SU-DHL-6 (cell line): ENCODE results near the gene GUK1.

ENCODE experiments used
- H2AFZ ChIP-seq: fragments of 200-600 bp; sonication (generic); 2 replicates; pipeline ENCODE4 v1.6.1; 2014; ENCODE audit warnings: low read depth, mild to moderate bottlenecking, moderate library complexity, mixed read lengths, antibody characterized with exemption, low read length; ENCODE audit not compliant: severe bottlenecking
- H3F3A ChIP-seq: fragments of 200-600 bp; shearing (Covaris generic); 2 replicates; pipeline ENCODE4 v1.6.0; 2016; ENCODE audit warnings: antibody characterized with exemption, mild to moderate bottlenecking; ENCODE audit not compliant: insufficient read depth
- H3K27ac ChIP-seq: fragments of 200-600 bp; sonication (generic); 2 replicates; pipeline ENCODE4 v1.5.1; 2016; ENCODE audit warnings: low read depth, mild to moderate bottlenecking, low read length, moderate library complexity, mixed read lengths
- H3K27me3 ChIP-seq: fragments of 200-600 bp; sonication (generic), shearing (Covaris generic); 2 replicates; pipeline ENCODE4 v1.6.0; 2014; ENCODE audit warnings: mild to moderate bottlenecking, low read length
- H3K36me3 ChIP-seq: fragments of 200-600 bp; sonication (generic); 2 replicates; pipeline ENCODE4 v1.6.1; 2014; ENCODE audit warnings: mild to moderate bottlenecking, low read length, mixed read lengths
- H3K4me2 ChIP-seq: fragments of 300-600, 200-600 bp; shearing (Covaris generic), sonication (generic); 2 replicates; pipeline ENCODE4 v1.6.0; 2014; ENCODE audit warnings: low read length, low read depth, mild to moderate bottlenecking; ENCODE audit not compliant: poor library complexity, severe bottlenecking
- H3K4me3 ChIP-seq: fragments of 200-600 bp; sonication (generic); 2 replicates; pipeline ENCODE4 v1.5.1; 2014; ENCODE audit warnings: antibody characterized with exemption, low read length, mild to moderate bottlenecking, mixed read lengths; ENCODE audit not compliant: insufficient read depth, poor library complexity, severe bottlenecking
- H3K79me2 ChIP-seq: fragments of 200-600 bp; sonication (generic); 2 replicates; pipeline ENCODE4 v1.6.1; 2014; ENCODE audit warnings: mild to moderate bottlenecking, low read length, moderate library complexity; ENCODE audit not compliant: insufficient read depth
- H3K9ac ChIP-seq: fragments of 200-600 bp; sonication (generic); 2 replicates; pipeline ENCODE4 v1.7.0; 2014; ENCODE audit warnings: mild to moderate bottlenecking, low read length
- H3K9me2 ChIP-seq: fragments of 200-600 bp; sonication (generic); replicated peaks from 2 replicates; pipeline ENCODE4 v1.6.1; 2014; ENCODE audit warnings: low read length; ENCODE audit not compliant: insufficient read depth
- H3K9me3 ChIP-seq: fragments of 200-600 bp; sonication (generic); 2 replicates; pipeline ENCODE4 v1.6.1; 2014; ENCODE audit warnings: low read length, mixed read lengths; ENCODE audit not compliant: insufficient read depth
- H4K20me1 ChIP-seq: fragments of 200-600 bp; sonication (generic); 2 replicates; pipeline ENCODE4 v1.6.1; 2014; ENCODE audit warnings: low read depth, mild to moderate bottlenecking, antibody characterized with exemption, low read length, moderate library complexity, mixed read lengths
- EZH2phosphoT487 ChIP-seq: fragments of 200-600 bp; sonication (generic), shearing (Covaris generic); conservative IDR thresholded peaks from 2 replicates; pipeline ENCODE4 v1.6.1; 2018; ENCODE audit warnings: mild to moderate bottlenecking, antibody characterized with exemption, low read length, moderate library complexity, mixed read lengths
- TF ChIP-seq, protein P1 (sequence below): fragments of 200-600 bp; sonication (generic); IDR thresholded peaks from one replicate; pipeline ENCODE4 v1.5.1; 2017; ENCODE audit warnings: antibody characterized with exemption, mild to moderate bottlenecking, low read length, moderate library complexity; ENCODE audit not compliant: insufficient read depth, poor library complexity, severe bottlenecking

GUK1 gene

DNA sequence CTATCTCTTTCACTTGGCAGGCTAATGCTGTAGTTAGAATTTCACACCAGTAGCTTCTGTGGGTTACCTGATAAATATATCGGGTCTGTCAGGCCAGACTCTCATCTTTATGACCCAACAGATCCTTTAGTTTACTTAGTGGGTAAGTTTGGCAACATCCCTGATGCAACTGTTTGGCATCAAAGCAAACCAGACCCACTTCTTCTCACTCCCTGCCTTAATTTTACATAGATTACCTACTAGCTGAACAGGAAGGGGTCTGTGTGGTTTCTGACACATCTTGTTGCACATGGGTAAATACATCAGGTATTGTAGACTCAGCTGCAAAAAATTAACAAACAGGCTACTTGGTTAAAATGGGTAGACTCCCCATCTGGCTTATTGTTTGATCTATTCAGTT lies 3.2 kb upstream of the GUK1 start:
- Histone ChIP-seq H3K27ac (no peak overlapping the region), H4K20me1 (no peaks in the 10 kb centered on the region; the same call in 1 of the 2 replicates), H2AFZ (no peak overlapping the region), H3F3A (peaks cover 9% of the 10 kb centered on the region), H3K27me3 (no peaks in the 10 kb centered on the region), H3K4me3 (no peak overlapping the region), H3K9me2 (no peaks in the 10 kb centered on the region), H3K9ac (no peak overlapping the region), H3K9me3 (no peaks in the 10 kb centered on the region), H3K36me3 (no peaks in the 10 kb centered on the region), H3K79me2 (peaks cover 16% of the 10 kb centered on the region), H3K4me2 (no peak overlapping the region)
- TF ChIP-seq EZH2phosphoT487, result no peak
- TF ChIP-seq, protein P1, sequence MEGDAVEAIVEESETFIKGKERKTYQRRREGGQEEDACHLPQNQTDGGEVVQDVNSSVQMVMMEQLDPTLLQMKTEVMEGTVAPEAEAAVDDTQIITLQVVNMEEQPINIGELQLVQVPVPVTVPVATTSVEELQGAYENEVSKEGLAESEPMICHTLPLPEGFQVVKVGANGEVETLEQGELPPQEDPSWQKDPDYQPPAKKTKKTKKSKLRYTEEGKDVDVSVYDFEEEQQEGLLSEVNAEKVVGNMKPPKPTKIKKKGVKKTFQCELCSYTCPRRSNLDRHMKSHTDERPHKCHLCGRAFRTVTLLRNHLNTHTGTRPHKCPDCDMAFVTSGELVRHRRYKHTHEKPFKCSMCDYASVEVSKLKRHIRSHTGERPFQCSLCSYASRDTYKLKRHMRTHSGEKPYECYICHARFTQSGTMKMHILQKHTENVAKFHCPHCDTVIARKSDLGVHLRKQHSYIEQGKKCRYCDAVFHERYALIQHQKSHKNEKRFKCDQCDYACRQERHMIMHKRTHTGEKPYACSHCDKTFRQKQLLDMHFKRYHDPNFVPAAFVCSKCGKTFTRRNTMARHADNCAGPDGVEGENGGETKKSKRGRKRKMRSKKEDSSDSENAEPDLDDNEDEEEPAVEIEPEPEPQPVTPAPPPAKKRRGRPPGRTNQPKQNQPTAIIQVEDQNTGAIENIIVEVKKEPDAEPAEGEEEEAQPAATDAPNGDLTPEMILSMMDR, result no peak

DNA sequence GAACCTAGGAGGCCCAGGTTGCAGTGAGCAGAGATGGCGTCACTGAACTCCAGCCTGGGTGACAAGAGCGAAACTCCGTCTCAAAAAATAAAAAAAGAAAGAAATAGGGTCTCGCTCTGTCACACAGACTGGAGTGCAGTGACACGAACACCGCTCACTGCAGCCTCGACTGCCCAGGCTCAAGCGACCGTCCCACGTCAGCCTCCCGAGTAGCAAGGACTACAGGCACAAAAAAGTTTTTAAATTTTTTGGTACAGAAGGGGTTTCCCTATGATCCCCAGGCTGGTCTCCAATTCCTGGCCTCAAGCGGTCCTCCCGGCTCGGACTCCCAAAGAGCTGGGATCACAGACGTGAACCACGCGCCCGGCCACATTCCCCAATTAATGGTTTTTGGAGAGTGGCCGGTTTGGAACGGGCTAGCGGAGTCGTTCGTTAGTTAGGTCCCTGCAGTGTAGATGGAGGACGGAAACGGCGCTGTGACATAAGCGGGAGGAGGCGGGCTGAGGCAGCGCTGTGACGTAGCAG lies 611 bp upstream of the GUK1 start:
- no peaks in the 10 kb centered on the region for H3K36me3 ChIP-seq
- TF ChIP-seq, protein P1, result no peak
- no peak for TF ChIP-seq EZH2phosphoT487
- peaks cover 42% of the 10 kb centered on the region for H3K79me2 ChIP-seq
- no peaks in the 10 kb centered on the region for H3K9me3 ChIP-seq
- peaks cover 9% of the 10 kb centered on the region for H3F3A ChIP-seq
- H3K9me2 ChIP-seq, result no peaks in the 10 kb centered on the region
- no peaks in the 10 kb centered on the region for H3K27me3 ChIP-seq
- H2AFZ ChIP-seq, result peak overlapping the region; percentile 96
- H3K4me2 ChIP-seq, result peak overlapping the region; percentile 87
- peak overlapping the region; percentile 78 for H3K9ac ChIP-seq
- H3K4me3 ChIP-seq, result peak overlapping the region; percentile 89
- peak overlapping the region; percentile 80 for H3K27ac ChIP-seq
- no peaks in the 10 kb centered on the region; the same call in 1 of the 2 replicates for H4K20me1 ChIP-seq

DNA sequence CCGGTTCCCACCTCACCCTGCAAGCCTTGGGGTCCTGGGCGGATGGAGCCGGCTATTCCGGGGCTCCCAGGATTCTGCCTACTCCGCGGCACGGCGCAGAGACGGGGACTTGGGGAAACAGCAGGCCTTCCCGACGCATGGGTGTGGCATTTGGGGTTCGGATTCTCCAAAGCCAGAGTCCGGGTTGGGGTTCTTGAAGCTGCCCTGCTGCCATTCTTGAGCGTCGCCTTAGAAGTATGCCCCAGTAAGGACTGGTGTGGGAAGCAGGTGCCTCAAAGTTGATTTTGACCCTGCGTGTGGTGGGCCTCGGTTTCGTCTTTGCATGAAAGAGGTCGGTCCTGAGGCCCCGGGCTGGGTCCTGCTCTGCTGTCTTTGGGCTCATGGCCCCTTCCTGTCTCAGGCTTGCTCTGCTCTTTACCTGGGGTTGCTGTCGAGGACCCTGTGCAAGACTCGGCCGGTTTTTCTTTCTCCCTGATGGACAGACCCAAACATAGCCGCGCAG lies 696 bp downstream of the GUK1 start:
- Histone ChIP-seq H3F3A (peaks cover 9% of the 10 kb centered on the region), H4K20me1 (no peaks in the 10 kb centered on the region; the same call in 1 of the 2 replicates), H3K4me3 (peak overlapping the region; percentile 94), H3K9me3 (no peaks in the 10 kb centered on the region), H3K9ac (peak overlapping the region; percentile 89), H3K79me2 (peaks cover 53% of the 10 kb centered on the region), H2AFZ (peak overlapping the region; percentile 75), H3K9me2 (no peaks in the 10 kb centered on the region), H3K27me3 (no peaks in the 10 kb centered on the region), H3K4me2 (peak overlapping the region; percentile 89), H3K27ac (peak overlapping the region; percentile 47), H3K36me3 (no peaks in the 10 kb centered on the region)
- TF ChIP-seq, protein P1, result no peak
- TF ChIP-seq EZH2phosphoT487, result no peak
